ENCODE results near the gene CCNJL. TPM values are rescaled to one million over a fixed set of nuclear protein-coding genes. Genes with fewer than 3 reads are reported as not detected.
"Not testable (repeated sequence)": the region's sequence is repeated elsewhere in the genome, so short reads cannot be mapped to it uniquely, and the experiment has no call there.

The CCNJL gene
- total RNA-seq: 8.3 TPM

GRCh38 chr5:160312134-160312959, at the start of gene CCNJL:
CCNJL (minus strand) TSS chr5:160312564; CDS start chr5:160311923, 641 bp downstream.
- DNase-seq: peak; percentile 78

GRCh38 chr5:160361624-160362228, 49.4 kb upstream of the CCNJL start:
- peak; percentile 61 for DNase-seq

- DNase-seq: no peak
Measured at GRCh38 chr5:160360310-160360709, 47.9 kb upstream of the CCNJL start.

- DNase-seq: no peak
Measured at GRCh38 chr5:160359816-160360215, 47.5 kb upstream of the CCNJL start.

GRCh38 chr5:160359242-160359641, 46.9 kb upstream of the CCNJL start:
- DNase-seq: peak; percentile 24

- DNase-seq: peak; percentile 86
Measured at GRCh38 chr5:160357861-160358411, 45.6 kb upstream of the CCNJL start.

GRCh38 chr5:160357394-160357793, 45.0 kb upstream of the CCNJL start:
- peak; percentile 54 for DNase-seq

GRCh38 chr5:160356550-160357347, 44.4 kb upstream of the CCNJL start:
- peak; percentile 71 for DNase-seq

GRCh38 chr5:160354666-160355065, 42.3 kb upstream of the CCNJL start:
- DNase-seq: no peak

GRCh38 chr5:160353379-160353778, 41.0 kb upstream of the CCNJL start:
- DNase-seq: peak; percentile 49

- no peak for DNase-seq
Measured at GRCh38 chr5:160352308-160352707, 39.9 kb upstream of the CCNJL start.

GRCh38 chr5:160349935-160350303, 37.6 kb upstream of the CCNJL start:
- DNase-seq: no peak

- no peak for DNase-seq
Measured at GRCh38 chr5:160349249-160349934, 37.0 kb upstream of the CCNJL start.

GRCh38 chr5:160348080-160348479, 35.7 kb upstream of the CCNJL start:
- no peak for DNase-seq

GRCh38 chr5:160347448-160347847, 35.1 kb upstream of the CCNJL start:
- peak; percentile 52 for DNase-seq

GRCh38 chr5:160342413-160342941, 30.1 kb upstream of the CCNJL start:
- no peak for DNase-seq

GRCh38 chr5:160341309-160341870, 29.0 kb upstream of the CCNJL start:
- no peak for DNase-seq

- not testable (repeated sequence) for DNase-seq
Measured at GRCh38 chr5:160340513-160340912, 28.1 kb upstream of the CCNJL start.

GRCh38 chr5:160339406-160340130, 27.2 kb upstream of the CCNJL start:
- no peak for DNase-seq

GRCh38 chr5:160334716-160335115, 22.4 kb upstream of the CCNJL start:
- DNase-seq: not testable (repeated sequence)

GRCh38 chr5:160333721-160334120, 21.4 kb upstream of the CCNJL start:
- DNase-seq: no peak
